Measurements from ENCODE around the gene ABTB1.

GRCh38 chr3:127637971-127638370, 34.8 kb upstream of the ABTB1 start:
- TF ChIP-seq CTCF (conservative IDR thresholded peaks at IDR 0.05; ENCODE audit: low read depth, low read length) (no peak), EZH2phosphoT487 (IDR thresholded peaks at IDR 0.05; ENCODE audit: borderline replicate concordance, low read length) (no peak)
